ENCODE results near the gene NAV2.

The NAV2 gene

DNA sequence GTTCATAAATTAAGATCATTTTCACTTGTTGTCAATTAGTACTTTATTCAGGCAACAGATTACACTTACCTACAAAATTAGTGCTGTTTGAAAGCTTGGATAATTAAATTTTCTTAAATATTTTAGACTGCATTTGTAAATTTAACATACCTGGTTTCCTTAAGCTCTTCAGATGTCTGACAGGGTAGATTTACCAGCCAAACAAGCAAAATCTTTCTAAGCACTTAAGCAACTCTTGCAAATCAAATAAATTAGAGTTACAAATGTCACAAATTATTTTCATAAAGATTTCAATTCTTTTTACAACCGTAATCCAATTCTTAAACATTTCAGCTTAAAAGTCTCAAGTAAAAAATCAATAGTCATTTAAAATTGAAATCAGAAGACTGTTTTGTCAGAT lies 317.8 kb downstream of the NAV2 start:
- DNase-seq: no peak

DNA sequence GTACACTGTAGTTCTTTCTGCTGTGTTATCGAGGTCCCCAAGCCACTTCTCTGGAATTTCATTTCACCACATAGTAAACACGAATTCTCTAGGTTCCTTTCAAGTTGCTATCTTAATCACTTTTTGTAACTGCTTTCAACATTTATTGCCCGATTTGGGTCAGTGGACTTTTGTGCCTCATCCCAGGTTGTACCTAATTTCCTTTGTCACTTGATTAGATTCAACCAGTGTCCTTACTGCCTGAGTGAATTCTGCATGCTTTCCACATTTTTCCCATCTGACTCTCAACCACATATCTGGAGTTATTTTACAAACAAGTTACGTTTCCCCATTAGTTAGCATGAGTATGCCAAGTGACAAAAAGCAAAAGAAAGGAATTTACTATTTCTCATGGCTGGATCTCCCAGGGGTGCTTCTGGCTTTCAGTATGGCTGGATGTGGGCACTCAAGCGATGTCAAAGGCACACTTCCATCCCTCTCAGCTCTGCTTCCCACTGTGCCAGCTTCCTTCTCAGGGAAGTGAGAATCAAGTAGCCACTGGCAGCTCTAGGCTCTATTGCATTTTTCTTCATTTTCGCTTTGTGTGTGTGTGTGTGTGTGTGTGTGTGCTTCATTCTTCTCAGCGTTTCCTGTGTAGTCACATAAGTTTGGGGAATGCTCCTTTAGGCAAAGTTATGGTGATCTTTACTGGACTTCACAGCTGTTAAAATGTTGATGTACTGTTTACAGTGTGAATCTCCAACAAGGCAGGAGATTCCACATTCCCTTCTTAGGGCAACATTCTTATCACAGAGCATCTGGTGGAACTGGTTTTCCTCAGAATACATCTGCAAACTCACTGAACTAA lies 318.7 kb downstream of the NAV2 start:
- DNase-seq: no peak

DNA sequence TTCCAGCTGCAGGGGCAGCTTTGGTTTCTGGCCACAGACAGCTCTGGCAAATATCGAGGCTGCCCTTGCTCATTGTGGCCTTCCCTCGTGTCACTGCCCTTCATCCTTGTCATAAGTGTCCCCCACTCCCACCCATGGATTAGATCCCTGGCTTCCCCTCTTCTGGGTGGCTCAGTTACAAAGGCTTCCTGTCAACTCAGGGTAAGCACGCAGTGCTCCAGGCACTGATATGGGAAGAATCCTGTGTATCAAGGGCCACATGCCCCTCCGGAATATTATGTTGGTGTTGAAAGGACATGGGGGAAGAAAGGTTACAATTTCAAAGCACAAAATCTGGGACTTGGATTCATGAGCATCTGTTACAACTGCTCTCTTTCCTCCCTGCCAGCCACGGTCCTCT lies 319.5 kb downstream of the NAV2 start:
- DNase-seq: no peak

DNA sequence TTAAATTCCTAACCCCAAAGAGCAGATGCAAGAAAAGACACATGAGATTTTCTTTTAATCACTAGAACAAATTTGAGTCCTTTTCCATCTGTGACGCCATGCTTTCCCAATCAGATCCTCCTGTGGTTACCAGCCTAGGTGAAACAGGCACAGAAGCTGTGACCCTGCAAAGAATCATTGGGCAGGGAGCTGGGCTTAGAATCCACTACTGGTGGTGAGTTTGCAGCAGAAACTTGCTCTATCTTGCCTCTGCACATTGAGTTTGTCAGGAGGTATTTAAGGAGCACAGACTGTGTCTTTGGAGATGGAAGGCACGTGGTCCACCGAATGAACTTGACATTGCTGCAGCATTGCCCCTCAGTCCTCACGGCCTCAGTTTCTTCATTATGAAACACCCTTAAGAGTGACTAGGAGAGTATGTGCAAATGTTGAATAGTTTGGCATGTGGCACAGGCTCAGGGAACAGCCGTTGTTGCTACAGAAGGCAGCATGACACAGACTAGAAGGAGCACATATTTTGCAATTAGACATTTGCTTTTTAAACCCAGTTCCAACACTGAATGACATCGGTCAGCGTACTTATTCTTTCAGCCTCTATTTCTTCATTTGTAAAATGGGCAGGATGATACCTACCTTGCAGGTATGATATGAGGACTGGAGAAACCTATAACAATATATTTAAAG lies 320.1 kb downstream of the NAV2 start:
- no peak for DNase-seq

DNA sequence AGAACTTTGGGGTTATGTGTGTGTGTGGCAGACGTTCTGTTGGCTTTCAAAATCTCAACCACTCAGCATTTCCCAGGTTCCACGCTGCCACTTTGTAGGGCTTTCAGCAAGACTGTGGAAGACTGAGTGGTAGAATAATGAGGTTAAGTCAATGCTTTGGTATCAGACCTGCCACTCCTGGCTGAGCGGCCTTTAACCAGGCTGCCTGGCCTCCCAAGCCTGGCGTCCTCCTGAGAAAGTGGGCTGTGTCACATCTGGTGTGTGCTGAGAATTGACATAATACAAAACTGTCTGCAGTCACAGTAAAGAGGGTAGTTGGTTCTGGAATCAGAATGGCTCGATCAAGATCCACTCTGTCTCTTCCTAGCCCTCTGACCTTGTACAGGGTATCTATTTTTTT lies 321.2 kb downstream of the NAV2 start:
- DNase-seq: no peak

DNA sequence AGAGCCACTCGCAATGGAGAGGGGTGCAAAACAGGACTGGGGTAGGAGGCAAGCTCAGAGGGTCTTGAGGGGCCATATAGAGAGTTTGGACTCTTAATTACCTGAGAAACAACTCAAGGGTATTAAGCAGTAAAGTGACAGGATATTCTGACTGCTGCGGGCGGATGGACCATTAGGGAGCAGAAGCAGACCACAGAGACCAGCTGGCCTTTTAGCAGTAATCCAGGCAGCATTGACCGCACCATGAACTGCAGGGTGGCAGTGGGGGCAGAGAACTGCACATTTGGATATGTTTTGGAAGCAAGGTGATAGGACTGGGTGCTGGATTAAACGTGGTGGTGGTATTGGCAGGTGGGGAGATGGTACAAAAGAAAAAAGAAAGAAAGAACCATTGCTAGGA lies 322.3 kb downstream of the NAV2 start:
- DNase-seq: no peak

DNA sequence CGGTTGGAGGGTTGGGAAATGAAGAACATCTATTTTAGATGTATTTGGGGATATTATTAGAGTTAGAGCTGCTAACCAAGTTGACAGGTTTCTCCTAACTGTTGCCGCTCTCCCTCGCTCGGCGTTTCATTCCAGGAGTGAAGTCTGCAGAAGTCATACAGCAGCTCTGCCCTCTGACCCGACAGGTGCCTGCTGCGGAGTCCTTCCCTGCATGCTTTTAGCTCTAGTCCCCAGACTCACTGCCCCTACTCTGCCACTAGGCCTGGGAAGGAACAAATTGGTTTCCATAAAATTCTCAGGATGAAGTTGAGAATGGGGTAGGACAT lies 322.7 kb downstream of the NAV2 start:
- DNase-seq: no peak

DNA sequence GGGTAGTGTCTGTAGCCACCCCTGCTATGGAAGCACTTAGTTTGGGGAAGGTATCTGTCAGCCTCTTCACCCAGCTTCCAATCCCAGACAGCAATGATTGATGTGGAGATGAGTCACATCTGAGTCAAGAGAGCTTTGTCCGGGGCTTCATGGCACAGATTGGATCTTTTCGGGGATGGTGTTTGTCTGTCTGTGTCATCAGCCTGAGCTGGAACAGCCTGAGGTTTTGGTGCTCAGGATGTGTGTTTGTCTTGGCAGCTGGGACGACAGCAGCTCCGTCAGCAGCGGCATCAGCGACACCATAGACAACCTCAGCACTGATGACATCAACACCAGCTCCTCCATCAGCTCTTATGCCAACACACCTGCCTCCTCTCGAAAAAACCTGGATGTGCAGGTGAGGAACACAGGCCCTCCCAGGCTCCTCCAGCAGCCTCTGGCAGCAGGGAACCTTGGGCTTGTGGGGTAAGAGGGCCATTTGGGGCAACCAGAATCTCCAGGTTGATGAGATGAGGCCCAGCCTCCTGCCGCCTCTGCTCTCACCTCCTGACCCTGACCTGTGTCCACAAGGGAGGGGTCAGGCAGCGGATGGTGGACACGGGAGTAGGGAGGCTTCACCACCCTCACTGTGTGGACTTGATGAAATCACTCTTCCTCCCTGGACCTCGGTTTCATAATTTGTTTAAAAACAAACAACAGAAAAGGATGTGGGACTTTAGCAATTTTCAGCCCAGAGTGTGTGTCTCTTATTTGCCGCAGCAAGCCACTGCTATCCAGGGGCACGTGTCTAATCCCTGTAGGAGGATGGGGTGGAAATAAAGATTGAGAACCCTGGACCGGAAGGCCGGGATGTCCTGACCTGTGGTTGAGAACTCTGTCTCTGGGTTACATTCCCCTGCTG lies 323.3 kb downstream of the NAV2 start:
- DNase-seq: no peak

DNA sequence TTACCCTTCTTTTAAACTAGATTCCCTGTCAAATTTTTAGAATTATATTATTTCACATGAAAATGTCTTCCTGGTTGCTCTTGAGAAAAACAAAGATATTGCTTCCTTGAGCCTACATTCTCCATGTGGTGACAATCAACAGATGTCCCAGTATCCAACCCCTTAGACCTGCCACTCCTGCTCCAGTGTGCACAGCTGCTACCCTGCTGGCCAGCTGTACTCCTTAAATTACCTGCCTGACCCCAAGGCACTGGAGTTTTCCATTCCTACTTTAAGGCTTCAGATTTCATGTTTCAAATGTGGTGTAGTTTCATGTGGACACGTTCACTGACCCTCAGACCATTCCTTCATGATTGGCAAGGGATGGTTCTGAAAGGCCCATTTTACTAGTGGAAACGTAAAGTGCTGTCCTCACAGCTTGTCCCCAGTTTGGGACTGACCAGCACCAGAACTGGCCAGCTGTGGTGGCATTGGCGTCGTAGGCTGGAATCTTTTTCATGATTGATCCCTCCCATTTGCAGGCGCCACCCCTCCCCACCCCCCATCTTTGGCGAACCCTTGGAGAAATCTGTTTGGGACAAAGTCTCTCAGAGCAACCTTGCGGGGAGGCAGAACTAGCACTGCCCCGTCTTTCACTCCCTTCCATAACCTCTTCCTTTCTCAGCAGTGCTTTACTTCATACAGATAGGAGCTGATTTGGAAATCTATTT lies 324.1 kb downstream of the NAV2 start:
- DNase-seq: no peak

DNA sequence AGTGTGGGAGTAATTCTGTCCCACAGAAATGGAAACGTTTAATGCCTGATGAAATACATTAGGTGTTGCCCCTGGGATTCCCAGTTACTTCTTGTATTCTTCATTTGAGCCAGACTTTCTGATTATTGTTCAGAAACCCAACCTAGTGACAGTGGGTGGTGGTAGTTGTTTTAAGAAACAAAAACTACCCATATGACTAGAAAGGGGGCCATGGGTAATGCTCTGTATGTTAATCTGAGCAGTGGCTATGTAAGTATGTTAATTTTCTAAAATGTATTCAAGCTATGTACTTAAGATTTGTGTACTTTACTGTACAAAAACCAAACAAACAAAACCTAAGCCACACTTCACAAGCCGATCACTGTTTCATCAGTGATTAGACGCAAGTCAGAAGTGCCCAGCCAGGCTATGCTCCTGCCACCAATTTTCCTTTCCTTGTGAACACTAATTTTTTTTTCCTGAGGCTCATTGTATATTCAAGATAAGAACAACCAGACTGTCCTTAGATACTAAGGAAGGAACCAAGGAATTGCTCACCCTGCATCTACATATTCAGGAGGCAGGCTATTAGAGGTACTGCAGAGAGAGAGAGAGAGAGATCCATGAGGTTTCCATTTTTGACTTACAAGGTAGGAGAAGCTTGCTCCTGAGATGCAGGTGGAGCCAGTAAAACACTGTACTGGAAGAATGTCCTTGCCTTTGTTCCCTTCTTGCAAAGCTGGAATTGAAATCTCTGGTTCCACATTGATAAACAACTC lies 324.9 kb downstream of the NAV2 start:
- no peak for DNase-seq

DNA sequence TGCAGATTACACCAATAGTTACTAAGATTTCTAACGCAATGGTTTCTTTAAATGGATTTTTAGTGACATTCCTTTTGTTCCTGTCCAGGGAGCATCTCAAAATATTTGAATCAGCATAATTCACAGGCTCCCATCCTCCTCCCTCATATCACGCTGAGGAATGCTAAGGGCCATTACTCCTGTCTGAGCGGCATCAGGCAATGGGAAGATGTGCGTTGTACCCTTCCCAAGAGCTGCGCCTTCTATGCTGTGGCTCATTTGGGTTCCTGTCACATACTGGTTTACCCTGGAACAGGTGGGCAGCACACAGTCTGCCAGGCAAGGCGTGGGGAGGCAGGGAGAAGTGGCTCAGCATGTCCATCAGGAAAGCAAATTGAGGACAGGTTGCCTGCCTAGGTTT lies 325.8 kb downstream of the NAV2 start:
- DNase-seq: no peak

DNA sequence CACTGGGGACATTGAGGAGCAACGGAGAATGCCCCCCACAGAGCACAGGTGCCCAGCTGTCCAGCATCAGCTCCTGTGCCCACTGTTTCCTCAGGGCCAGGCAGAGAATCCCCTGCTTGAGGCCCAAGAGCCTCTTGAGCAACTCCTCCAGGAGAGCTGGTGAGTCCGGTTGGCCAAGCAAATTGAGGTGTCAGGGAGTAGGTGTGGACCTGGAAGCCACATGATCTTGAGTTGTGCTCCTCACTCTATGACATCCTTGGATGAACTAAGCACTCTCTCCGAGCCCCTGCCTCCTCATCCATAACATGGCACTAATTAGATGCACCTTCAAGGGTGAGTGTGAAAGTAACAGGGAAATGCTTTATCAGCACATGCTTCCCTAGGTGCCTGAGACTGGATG lies 326.3 kb downstream of the NAV2 start:
- DNase-seq: no peak

DNA sequence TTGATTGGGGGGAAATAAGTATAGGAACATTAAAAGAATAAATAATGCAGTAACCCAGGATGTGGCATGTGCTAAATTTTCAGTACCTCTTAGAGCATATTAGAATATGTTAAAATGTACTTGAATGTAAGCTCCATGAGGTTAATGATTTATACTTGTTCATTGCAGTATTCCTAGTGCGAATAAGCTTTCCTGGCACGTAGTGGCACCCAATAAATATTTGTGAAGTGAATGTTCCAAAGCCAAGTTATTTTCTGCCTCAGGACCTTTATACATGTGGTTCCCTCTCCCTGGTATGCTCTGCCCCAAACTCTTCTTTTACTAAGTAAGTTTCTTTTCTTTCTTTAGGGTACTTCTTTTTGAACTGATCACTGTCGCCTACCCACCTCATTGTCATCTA lies 328.9 kb downstream of the NAV2 start:
- DNase-seq: no peak

DNA sequence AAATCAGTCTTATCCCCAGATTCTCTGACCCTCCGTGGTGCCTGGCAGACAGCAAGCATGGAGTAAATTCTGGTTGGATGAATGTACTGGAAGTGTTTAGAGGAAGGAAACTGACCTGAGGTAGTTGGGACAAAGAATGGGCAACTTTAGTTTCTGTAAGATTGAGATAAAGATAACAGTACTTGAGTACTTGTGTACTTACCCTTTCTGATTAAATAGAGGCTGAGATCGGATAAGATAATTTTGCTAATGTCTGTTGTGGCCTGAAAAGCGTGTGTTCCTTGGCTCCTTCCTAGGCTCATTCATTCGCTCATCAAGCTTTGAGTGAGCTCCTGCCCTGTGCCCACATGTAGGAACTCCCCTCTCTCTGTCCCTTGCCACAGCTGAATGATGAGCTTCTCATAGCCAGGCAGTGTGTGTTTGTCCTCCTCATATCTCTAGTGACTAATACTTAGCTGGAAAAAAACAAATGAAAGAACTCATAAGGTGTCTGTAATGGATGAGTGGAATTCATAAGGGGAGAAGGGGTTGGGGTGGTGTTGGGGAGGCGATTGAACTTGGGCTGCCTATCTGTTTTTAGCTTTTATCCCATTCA lies 329.5 kb downstream of the NAV2 start:
- no peak for DNase-seq

DNA sequence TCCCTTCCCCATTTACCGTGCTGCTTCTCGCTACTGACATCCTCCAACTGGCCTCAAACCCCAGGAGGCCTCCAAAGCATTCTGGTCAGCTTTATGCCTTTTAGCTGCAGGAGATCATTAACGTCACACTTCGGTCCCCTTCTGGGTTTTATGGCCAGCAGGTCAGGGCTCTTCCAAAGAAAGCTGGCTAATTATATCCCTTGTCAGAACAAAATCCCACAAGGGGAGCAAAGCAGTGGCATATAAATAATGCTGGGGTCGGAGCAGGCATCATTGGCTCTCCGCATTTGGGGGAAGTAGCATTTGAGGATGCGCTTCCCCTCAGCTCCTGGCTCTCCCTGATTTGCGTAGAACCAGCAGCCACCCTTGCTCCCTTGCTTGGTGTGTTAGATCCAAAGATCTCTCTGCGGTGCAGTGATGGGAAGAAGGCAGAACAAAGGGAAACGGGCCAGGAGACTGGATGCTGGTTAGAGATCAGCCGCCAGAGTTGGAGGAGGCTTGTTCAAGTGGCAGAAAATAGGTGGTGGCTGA lies 330.2 kb downstream of the NAV2 start:
- DNase-seq: no peak

DNA sequence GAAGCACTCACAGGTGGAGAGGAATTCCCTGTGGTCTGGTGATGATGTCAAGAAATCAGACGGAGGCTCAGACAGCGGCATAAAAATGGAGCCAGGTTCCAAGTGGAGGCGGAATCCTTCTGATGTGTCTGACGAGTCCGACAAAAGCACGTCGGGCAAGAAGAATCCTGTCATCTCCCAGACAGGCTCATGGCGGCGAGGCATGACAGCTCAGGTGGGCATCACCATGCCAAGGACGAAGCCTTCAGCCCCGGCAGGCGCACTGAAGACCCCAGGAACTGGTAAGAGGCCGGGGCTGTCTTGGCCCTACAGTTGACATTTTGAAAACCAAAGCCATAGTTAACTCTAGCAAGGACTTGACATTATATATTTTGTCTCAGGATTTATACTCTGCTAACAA lies 331.4 kb downstream of the NAV2 start:
- DNase-seq: no peak

DNA sequence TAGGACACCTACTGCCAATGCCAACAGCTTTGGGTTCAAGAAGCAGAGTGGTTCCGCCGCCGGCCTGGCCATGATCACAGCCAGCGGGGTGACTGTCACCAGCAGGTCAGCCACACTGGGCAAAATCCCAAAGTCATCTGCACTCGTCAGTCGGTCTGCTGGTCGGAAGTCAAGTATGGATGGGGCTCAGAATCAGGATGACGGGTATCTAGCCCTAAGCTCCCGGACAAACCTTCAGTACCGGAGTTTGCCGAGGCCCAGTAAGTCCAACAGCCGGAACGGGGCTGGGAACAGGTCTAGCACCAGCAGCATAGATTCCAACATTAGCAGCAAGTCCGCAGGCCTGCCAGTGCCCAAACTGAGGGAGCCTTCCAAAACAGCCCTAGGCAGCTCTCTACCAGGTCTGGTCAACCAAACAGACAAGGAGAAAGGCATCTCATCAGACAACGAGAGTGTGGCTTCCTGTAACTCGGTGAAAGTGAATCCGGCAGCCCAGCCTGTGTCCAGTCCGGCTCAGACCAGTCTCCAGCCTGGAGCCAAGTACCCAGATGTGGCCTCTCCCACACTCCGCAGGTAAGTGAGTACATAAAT lies 332.6 kb downstream of the NAV2 start:
- DNase-seq: no peak

DNA sequence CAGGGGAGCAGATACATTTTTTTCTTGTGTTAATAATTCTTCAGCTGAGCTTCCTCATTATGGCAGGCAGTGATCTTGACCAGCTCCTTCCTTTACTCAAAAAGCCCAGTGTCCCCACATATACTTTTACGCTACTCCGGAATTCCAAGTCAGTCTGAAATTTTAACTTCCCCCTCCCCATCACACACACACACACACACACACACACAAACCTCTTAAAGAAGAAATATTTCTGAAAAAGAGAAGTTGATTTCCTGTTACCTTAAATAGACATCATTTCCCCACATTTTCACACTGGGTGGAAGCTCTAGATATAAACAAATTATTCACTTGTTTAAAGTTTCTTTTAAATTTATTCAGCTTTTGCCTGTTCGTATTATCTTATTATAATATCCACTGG lies 333.8 kb downstream of the NAV2 start:
- no peak for DNase-seq

DNA sequence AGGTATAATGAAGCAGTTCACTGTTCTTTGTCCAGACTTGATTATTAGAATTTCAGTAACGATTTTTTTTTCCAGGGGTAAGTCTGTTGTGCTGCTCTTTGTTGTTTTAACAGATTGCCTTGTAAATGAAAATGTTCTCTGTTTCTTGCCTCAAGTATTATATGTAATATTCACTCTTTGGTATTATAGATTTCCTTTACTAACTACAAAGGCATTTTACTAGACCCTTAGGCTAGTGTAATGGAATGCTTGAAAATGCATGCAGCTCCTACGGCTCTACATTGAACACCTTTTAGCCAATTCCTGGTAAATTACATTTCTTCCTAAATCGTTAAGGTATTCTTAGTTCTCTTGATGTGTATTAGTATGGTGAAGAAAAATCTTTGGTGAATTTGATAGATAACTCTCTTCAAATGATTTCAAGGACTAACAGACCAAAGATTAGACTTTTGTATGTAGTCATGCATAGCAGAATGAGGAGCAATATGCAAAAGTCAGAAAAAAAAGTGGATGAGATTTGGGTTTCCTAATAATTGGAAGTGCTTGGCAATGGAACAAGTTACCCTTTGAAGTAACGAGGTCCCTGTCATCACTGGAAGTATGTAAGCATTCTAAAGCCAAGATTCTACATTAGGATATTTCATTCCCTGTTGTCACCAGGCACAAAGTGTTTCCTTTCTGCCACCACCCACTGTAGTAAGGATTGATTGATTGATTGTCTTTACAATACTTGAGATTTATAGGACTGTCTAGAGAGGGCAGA lies 334.6 kb downstream of the NAV2 start:
- no peak for DNase-seq

DNA sequence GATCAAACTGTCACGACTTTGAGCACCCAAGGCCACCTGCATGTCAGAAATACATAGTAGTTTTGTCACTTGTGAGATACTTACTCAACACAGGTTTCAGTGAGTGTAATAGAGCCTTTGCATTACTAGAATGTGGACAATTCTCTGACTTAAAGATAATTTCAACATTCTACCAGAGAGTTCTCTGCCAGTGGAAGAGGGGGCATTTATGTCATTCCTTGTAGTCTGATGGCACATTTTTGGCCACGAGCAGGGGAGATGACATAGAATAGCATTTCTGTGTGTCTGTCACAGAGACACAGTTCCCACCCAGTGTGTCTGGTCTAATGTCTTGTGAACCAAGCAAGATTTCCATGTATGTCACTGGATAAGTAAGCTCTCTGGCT lies 335.1 kb downstream of the NAV2 start:
- DNase-seq: no peak
